22Rv1 (cell line): ENCODE measurements around the gene TSPAN14.

ENCODE experiments used
- CTCF ChIP-seq: fragments of 450-650 bp; IDR thresholded peaks from 2 replicates; pipeline ENCODE4 v1.5.1; 2017; ENCODE audit warnings: mild to moderate bottlenecking
- ZFX ChIP-seq: fragments of 450-650 bp; IDR thresholded peaks from 2 replicates; pipeline ENCODE4 v1.6.1; 2017; ENCODE audit warnings: antibody characterized with exemption, borderline replicate concordance

- TF ChIP-seq CTCF (no peak), ZFX (no peak)
These were observed 125.9 kb downstream of the TSPAN14 start for GRCh38 chr10:80579849-80580637.
